ENCODE results near the gene OR2J3. TPM values are rescaled to one million over a fixed set of nuclear protein-coding genes. Genes with fewer than 3 reads are reported as not detected.
"Not testable (repeated sequence)": the region's sequence is repeated elsewhere in the genome, so short reads cannot be mapped to it uniquely, and the experiment has no call there.

The OR2J3 gene
- total and polyA plus RNA-seq, 8 donors = not detected

- H3K27ac ChIP-seq = no peak within 1 kb of the TSS
- no peaks in the 10 kb centered on the region for H3K27me3 ChIP-seq
- no peaks in the 10 kb centered on the region for H3K4me1 ChIP-seq
- intact Hi-C loops (cut with DNase I) = no loop called here
- DNase-seq (no peak), ATAC-seq (no peak), FAIRE-seq (no peak)
- no peak within 1 kb of the TSS for H3K4me3 ChIP-seq
- 33 to 82% methylated on average over 1 of the region's 1 CpG for WGBS, 2 donors
- no peaks in the 10 kb centered on the region for H3K9me3 ChIP-seq
- no peak for TF ChIP-seq CTCF (IDR thresholded peaks at IDR 0.05)
- H3K36me3 ChIP-seq = no peaks in the 10 kb centered on the region
Observed at GRCh38 chr6:29087213-29087612, 20.6 kb upstream of the OR2J3 start, which contains the start of gene OR2B3. Gene OR2B3, minus strand, starts transcription at chr6:29087313. Its CDS starts 65 bp downstream, at chr6:29087248.

GRCh38 chr6:29092957-29093356 lies 14.9 kb upstream of the OR2J3 start:
- TF ChIP-seq CTCF (IDR thresholded peaks at IDR 0.05) = no peak
- no peaks in the 10 kb centered on the region for H3K4me1 ChIP-seq
- no peaks in the 10 kb centered on the region for H3K36me3 ChIP-seq
- no peak for FAIRE-seq
- intact Hi-C loops (cut with DNase I) = no loop called here
- no peak for DNase-seq
- ATAC-seq = peak in 2 of 4 donors; percentile 36 to 60
- H3K4me3 ChIP-seq = no peak overlapping the region
- WGBS, 2 donors = 43 to 50% methylated on average over 3 of the region's 3 CpGs
- no peaks in the 10 kb centered on the region for H3K27me3 ChIP-seq
- H3K27ac ChIP-seq = no peak overlapping the region
- H3K9me3 ChIP-seq = no peaks in the 10 kb centered on the region

- DNase-seq (no peak), FAIRE-seq (no peak), ATAC-seq (no peak)
- H3K4me1 ChIP-seq = no peaks in the 10 kb centered on the region
- H3K27ac ChIP-seq = no peak overlapping the region
- no peak for TF ChIP-seq CTCF (IDR thresholded peaks at IDR 0.05)
- no peaks in the 10 kb centered on the region for H3K27me3 ChIP-seq
- H3K9me3 ChIP-seq = no peaks in the 10 kb centered on the region
- H3K36me3 ChIP-seq = no peaks in the 10 kb centered on the region
- no peak overlapping the region for H3K4me3 ChIP-seq
- intact Hi-C loops (cut with DNase I) = no loop called here
- 49 to 62% methylated on average over 1 of the region's 1 CpG for WGBS, 2 donors
Observed at GRCh38 chr6:29097803-29098202, 10.1 kb upstream of the OR2J3 start.

- Histone ChIP-seq H3K9me3 (no peaks in the 10 kb centered on the region), H3K4me3 (no peak within 1 kb of the TSS), H3K36me3 (no peaks in the 10 kb centered on the region), H3K27me3 (no peaks in the 10 kb centered on the region), H3K4me1 (no peaks in the 10 kb centered on the region), H3K27ac (no peak within 1 kb of the TSS)
- no peak for DNase-seq
- 57 to 60% methylated on average over 3 of the region's 3 CpGs for WGBS, 2 donors
- intact Hi-C loops (cut with DNase I) = no loop called here
- TF ChIP-seq CTCF (IDR thresholded peaks at IDR 0.05) = no peak
- no peak for ATAC-seq
- FAIRE-seq = no peak
Observed at GRCh38 chr6:29099190-29099589, 8.7 kb upstream of the OR2J3 start, which contains the start of gene OR2J1. Gene OR2J1, plus strand, starts transcription at chr6:29099490. Its CDS starts 1,453 bp downstream, at chr6:29100943.

GRCh38 chr6:29112135-29112534 lies 4.3 kb downstream of the OR2J3 start:
- H3K4me3 ChIP-seq = no peak overlapping the region
- no peak for FAIRE-seq
- no peak for TF ChIP-seq CTCF (IDR thresholded peaks at IDR 0.05)
- intact Hi-C loops (cut with DNase I) = no loop called here
- no peaks in the 10 kb centered on the region for H3K4me1 ChIP-seq
- no peaks in the 10 kb centered on the region for H3K36me3 ChIP-seq
- H3K27me3 ChIP-seq = no peaks in the 10 kb centered on the region
- ATAC-seq = no peak
- H3K27ac ChIP-seq = no peak overlapping the region
- no peak for DNase-seq
- WGBS, 2 donors = 49 to 65% methylated on average over 7 of the region's 7 CpGs
- no peaks in the 10 kb centered on the region for H3K9me3 ChIP-seq

- DNase-seq; H3K4me1 ChIP-seq; H3K27me3 ChIP-seq; intact Hi-C loops (cut with DNase I); H3K9me3 ChIP-seq; H3K27ac ChIP-seq; FAIRE-seq; ATAC-seq; H3K36me3 ChIP-seq; H3K4me3 ChIP-seq: not testable (repeated sequence)
- WGBS, 2 donors = 80 to 98% methylated on average over 1 of the region's 3 CpGs
Observed at GRCh38 chr6:29114964-29115363, 7.1 kb downstream of the OR2J3 start.

All from pancreas (tissue), 10 donors.